Right lobe of liver (tissue), 4 donors: ENCODE measurements around the gene SCYGR8.

Experiments
- POLR2A ChIP-seq: fragments of 450-650 bp; IDR thresholded peaks from one replicate; pipeline ENCODE4 v1.6.1; 2017; ENCODE audit warnings: antibody characterized with exemption, mild to moderate bottlenecking
- TF ChIP-seq, protein P1 (sequence below), 4 donors: fragments of 200-600 bp in 3 of 4; fragments of 450-650 bp in 1 of 4; IDR thresholded peaks; one replicate each; pipeline versions ENCODE4 v1.5.1 to v1.8.0; 2016 to 2022; ENCODE audit warnings: antibody characterized with exemption in 4 of 4, mild to moderate bottlenecking in 2 of 4
- donor health status: DM: no; HTN: no; CAD: no.
- donor health status: DM: no; HTN: no; CAD: no.
- donor health status: DM: no; HTN: yes; CAD: no.

DNA sequence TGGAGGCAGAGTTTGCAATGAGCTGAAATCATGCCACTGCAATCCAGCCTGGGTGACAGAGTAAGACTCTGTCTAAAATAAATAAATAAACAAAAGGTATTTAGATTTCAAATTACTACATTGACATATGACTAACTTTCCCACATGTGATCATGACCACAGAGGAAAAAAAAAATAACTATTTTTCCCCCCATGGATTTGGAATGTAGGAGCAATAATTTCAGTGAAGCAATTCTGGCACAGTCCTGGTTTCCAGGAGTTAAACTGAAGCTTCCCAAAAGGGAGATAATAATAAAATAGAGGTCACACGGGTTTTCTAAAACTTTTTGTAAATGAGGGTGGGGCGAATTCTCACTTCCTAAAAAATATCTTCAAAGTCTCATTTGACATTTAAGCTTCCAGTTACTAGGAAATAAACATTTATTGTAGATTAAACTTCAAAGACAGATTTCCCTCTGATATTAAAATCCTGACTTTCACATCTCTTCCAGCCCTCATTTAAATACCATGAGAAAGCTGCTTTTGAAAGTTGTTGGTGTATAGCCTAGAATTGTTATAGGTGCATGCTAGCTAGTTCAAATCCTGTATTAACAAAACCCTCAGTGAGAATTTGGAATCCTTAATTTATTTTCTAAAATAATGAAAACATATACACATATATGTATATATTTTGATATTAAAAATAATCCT, 48.6 kb upstream of the SCYGR8 start:
- TF ChIP-seq, protein P1, sequence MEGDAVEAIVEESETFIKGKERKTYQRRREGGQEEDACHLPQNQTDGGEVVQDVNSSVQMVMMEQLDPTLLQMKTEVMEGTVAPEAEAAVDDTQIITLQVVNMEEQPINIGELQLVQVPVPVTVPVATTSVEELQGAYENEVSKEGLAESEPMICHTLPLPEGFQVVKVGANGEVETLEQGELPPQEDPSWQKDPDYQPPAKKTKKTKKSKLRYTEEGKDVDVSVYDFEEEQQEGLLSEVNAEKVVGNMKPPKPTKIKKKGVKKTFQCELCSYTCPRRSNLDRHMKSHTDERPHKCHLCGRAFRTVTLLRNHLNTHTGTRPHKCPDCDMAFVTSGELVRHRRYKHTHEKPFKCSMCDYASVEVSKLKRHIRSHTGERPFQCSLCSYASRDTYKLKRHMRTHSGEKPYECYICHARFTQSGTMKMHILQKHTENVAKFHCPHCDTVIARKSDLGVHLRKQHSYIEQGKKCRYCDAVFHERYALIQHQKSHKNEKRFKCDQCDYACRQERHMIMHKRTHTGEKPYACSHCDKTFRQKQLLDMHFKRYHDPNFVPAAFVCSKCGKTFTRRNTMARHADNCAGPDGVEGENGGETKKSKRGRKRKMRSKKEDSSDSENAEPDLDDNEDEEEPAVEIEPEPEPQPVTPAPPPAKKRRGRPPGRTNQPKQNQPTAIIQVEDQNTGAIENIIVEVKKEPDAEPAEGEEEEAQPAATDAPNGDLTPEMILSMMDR (IDR thresholded peaks at IDR 0.05): no peak
- TF ChIP-seq POLR2A: no peak
